ES-I3 (cell line): ENCODE measurements around the gene PRKAR2B.
"Not testable (repeated sequence)": the region's sequence is repeated elsewhere in the genome, so short reads cannot be mapped to it uniquely, and the experiment has no call there.

Experiments used
- H3K36me3 ChIP-seq: 2 replicates; pipeline ENCODE4 v1.6.1; 2013; ENCODE audit warnings: mild to moderate bottlenecking, low read length, control low read depth, moderate library complexity; ENCODE audit not compliant: insufficient read depth
- H3K4me1 ChIP-seq: 2 replicates; pipeline ENCODE4 v1.6.1; 2013; ENCODE audit warnings: mild to moderate bottlenecking, control low read depth, low read length; ENCODE audit not compliant: insufficient read depth
- H3K9ac ChIP-seq: 2 replicates; pipeline ENCODE4 v1.6.1; 2013; ENCODE audit warnings: low read depth, mild to moderate bottlenecking, low read length, moderate library complexity
- H3K9me3 ChIP-seq: 2 replicates; pipeline ENCODE4 v1.6.1; 2013; ENCODE audit warnings: mild to moderate bottlenecking, low read length, moderate library complexity; ENCODE audit not compliant: control insufficient read depth, insufficient read depth

PRKAR2B gene

DNA sequence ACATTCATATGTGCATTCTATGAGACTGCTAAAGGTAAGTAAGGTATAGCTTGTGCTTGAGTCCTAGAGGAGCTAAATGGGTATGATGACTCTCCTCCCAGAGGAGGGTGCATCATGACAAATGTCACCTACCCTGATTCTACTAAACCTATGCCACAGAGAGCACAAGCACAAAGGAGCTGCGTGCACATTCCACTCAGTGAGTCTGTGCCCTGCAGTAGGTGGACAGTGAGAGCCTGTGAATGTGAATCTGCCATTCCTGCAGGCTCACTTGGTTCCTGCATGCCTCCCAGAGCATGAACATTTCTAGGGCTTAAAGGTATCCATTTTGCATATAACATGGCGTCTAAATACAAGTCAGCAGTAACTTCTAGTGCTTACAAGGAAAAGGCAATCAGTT is 46.8 kb downstream of the PRKAR2B start:
- H3K9me3 ChIP-seq: no peaks in the 10 kb centered on the region
- H3K9ac ChIP-seq: no peak overlapping the region
- H3K4me1 ChIP-seq: peaks cover 5% of the 10 kb centered on the region
- no peaks in the 10 kb centered on the region for H3K36me3 ChIP-seq

DNA sequence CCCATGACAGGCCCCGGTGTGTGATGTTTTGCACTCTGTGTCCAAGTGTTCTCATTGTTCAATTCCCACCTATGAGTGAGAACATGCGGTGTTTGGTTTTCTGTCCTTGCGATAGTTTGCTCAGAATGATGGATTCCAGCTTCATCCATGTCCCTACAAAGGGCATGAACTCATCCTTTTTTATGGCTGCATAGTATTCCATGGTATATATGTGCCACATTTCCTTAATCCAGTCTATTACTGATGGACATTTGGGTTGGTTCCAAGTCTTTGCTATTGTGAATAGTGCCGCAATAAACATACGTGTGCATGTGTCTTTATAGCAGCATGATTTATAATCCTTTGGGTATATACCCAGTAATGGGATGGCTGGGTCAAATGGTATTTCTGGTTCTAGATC is 49.2 kb downstream of the PRKAR2B start:
- H3K9ac ChIP-seq, H3K36me3 ChIP-seq, H3K9me3 ChIP-seq, H3K4me1 ChIP-seq: not testable (repeated sequence)

DNA sequence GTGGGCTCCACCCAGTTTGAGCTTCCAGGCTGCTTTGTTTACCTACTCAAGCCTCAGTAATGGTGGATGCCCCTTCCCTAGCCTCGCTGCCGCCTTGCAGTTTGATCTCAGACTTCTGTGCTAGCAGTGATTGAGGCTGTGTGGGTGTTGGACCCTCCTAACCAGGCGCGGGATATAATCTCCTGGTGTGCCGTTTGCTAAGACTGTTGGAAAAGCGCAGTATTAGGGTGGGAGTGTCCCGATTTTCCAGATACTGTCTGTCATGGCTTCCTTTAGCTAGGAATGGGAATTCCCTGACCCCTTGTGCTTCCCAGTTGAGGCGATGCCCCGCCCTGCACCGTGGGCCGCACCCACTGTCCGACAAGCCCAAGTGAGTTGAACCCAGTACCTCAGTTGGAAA is 54.6 kb downstream of the PRKAR2B start:
- not testable (repeated sequence) for H3K9ac ChIP-seq, H3K36me3 ChIP-seq, H3K9me3 ChIP-seq, H3K4me1 ChIP-seq

DNA sequence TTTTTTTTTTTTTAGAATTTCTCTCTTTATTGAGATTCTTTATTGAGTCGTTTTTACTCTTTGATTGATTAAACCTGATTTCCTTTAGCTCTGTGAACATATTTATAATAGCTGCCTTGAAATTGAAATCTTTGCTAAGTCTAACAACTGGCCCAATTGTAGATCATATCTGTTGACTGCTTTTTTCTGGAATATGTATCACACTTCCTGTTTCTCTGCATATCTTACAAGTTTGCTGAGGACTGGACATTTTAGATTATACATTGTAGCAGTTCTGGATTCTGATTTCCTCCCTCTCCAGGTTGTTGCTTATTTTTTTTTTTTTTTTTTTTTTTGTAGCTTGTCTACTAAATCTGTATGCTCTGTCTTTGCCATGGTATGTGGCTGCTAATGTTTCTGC is 56.3 kb downstream of the PRKAR2B start:
- peaks cover 6% of the 10 kb centered on the region for H3K9me3 ChIP-seq
- H3K9ac ChIP-seq: no peak overlapping the region
- no peaks in the 10 kb centered on the region for H3K36me3 ChIP-seq
- no peaks in the 10 kb centered on the region for H3K4me1 ChIP-seq

DNA sequence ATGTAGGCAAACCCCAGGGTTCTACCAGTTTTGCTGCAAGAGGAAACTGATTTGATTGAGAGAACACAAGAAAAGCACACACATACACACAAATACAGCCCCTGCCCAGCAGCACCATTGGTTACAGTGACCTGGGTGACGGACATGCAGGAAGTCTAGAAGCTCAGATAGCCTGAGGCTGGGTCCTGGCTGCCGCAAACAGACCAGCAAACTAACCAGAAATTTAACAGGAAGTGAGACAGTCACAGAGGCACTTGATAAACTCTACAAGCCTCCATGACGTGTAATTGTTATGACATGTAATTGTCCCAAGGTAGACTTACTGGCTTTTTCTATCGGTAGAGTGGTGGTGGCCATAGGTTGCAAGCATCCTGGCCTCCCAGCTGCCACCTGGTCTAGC is 58.9 kb downstream of the PRKAR2B start:
- no peaks in the 10 kb centered on the region for H3K36me3 ChIP-seq
- peaks cover 6% of the 10 kb centered on the region for H3K9me3 ChIP-seq
- no peak overlapping the region for H3K9ac ChIP-seq
- H3K4me1 ChIP-seq: no peaks in the 10 kb centered on the region

DNA sequence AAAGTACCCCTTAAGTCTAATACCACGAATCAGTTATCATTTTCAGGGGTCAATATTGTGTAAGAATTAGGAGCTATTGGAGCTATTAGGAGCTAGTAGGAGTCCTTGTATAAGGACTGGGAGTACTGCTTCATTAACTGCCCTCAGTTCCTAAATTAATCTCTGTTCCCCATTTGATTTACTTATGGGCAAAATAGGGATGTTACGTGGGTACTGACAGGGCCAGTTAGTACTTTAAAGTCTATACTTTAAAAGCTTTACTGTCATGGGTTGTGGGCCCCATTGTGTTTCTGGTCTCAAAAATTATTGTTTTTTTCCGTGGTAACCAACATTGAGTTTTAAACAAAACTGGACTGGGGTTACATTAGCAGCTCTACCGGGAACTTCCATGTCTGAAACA is 60.3 kb downstream of the PRKAR2B start:
- H3K9ac ChIP-seq: no peak overlapping the region
- H3K9me3 ChIP-seq: peaks cover 5% of the 10 kb centered on the region; the same call in 1 of the 2 replicates
- no peaks in the 10 kb centered on the region for H3K4me1 ChIP-seq
- no peaks in the 10 kb centered on the region for H3K36me3 ChIP-seq

DNA sequence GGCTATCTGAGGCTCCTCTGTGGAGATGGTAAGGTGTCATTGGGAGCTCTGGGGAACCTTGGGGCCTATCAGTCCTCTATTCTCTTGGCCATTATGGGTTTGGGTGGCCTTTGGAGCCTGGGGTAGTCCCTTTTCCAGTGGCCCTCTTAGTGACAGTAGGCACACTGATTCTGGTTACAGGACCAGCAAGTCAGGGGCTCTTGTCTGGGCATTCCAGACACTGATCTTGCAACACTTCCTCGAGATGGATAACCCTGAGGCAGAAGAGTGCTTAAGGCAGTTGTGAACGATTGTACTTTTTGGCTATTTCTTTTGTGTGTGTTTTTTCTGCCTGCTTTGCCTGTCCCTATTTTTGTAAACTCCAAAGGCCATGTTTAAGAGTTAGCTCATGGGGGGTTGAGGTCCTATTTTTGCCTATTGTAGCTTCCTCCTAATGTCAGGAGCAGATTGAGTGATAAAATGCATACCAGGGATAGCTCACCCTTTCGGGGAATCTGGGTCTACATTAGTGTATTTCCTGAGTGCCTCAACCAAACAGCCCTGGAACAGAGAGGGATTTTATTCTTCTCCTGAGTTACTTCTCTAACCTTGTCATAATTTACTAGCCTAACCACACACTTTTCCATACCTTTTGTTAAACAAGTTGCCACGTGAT is 61.2 kb downstream of the PRKAR2B start:
- no peak overlapping the region for H3K9ac ChIP-seq

DNA sequence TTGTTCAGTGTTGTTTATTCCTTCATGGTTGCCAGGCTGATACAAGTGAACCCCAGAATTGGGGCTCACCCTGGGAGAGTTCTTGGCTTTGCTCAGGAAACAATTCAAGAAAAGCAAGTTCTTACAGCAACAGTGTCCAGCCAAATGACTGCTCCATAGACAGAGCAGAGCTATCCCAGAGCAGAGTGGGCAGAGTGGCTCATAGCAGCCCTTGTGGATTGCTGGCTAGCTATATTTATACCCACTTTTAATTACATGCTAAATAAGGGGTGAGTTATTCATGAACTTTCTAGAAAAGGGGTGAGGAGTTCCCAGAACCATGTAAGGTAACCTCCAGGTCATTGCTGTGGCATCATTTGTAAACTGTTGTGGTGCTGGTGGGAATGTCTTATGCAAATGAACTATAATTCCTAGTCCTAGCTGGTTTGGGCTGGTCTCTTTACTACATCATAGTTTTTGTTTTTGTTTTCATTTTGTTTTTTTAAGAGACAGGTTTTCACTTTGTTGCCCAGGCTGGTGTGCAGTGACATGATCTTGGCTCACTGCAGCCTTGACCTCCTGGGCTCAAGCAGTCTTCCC is 64.4 kb downstream of the PRKAR2B start:
- Histone ChIP-seq H3K9ac (no peak overlapping the region), H3K4me1 (no peaks in the 10 kb centered on the region), H3K36me3 (no peaks in the 10 kb centered on the region), H3K9me3 (no peaks in the 10 kb centered on the region)

More for the DNA sequence above, 61.2 kb downstream of the PRKAR2B start:
- no peaks in the 10 kb centered on the region for H3K36me3 ChIP-seq
- no peaks in the 10 kb centered on the region for H3K9me3 ChIP-seq
- no peaks in the 10 kb centered on the region for H3K4me1 ChIP-seq

DNA sequence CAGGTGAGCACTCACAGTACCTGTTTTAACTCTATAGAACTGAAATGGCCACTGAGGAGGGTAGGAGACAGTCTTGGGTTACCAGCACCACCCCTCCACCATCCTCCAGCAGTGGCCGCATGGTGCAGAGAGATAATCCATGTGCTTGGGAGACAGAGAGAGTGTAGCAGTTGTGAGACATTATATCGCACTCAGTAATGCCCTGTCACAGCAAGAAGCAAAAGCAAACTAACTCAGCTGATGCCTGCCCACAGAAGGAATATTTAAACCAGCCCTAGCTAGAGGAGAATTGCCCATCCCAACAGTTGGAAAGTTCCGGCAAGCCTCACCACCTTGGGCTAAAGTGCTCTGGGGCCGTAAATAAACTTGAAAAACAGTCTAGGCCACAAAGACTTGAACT is 65.5 kb downstream of the PRKAR2B start:
- no peaks in the 10 kb centered on the region for H3K4me1 ChIP-seq

DNA sequence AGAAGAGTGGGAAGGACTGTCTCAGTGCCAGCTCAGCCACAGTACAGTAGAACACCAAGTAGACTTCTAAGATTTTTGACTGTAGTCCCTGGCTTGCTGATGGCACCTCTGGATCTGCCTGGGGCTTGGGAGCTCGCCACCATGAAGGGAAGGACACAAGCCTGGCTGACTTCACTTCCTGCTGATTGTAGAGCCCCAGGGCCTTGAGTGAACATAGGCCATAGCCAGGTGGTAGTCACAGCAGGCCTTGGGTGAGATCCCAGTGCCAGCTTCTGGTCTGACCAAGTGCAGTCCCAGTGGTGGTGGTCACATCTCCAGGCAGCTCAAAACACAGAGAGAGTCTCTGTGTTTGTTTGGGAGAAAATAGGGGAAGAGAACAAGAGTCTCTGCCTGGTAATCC is 66.7 kb downstream of the PRKAR2B start:
- Histone ChIP-seq H3K4me1 (0 out of 2 replicates have a peak, but pooled peaks cover 6% of the 10 kb centered on the region), H3K9me3 (no peaks in the 10 kb centered on the region), H3K36me3 (no peaks in the 10 kb centered on the region), H3K9ac (no peak overlapping the region)

More for the DNA sequence above, 65.5 kb downstream of the PRKAR2B start:
- H3K9ac ChIP-seq: no peak overlapping the region
- no peaks in the 10 kb centered on the region for H3K36me3 ChIP-seq
- H3K9me3 ChIP-seq: no peaks in the 10 kb centered on the region

DNA sequence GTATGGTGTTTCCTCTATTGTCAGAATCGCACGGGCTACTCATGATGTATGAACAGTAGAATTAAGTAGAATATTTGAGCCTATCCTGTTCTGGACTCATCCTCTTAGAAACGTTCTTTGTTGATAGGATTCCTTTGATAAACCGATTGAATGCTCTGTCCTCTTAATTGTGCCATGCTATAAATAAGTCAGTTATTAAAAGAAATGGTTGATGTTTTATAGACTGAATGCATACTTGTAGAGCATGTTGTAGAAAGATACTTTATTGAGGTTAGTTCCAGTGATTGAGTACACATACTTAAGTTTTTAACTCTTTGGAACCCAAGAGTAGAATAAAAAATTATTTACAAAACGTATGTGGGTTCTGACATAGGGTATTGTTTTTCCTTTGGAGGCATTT is 69.4 kb downstream of the PRKAR2B start:
- Histone ChIP-seq H3K9ac (no peak overlapping the region), H3K36me3 (no peaks in the 10 kb centered on the region), H3K4me1 (0 out of 2 replicates have a peak, but pooled peaks cover 9% of the 10 kb centered on the region), H3K9me3 (no peaks in the 10 kb centered on the region)

DNA sequence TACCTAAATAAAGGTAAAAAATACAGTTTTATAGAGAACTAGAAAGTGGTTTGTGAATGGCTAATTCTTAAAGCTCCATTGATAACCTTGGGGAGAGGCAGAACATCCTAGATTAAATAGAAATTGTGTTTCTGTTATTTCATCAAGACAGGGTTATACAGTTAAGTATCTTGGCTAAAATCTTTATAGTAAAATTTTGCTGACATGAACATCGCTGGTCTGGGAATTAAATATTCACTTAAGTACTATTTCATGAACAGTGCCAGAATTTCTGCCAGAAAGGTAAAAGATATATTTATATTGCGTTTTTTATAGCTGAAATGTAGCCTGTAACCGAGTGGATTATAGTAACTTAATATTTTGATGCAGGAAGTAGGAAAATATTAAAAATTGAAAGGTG is 70.6 kb downstream of the PRKAR2B start:
- Histone ChIP-seq H3K9ac (no peak overlapping the region), H3K9me3 (no peaks in the 10 kb centered on the region), H3K4me1 (peaks cover 9% of the 10 kb centered on the region; the same call in 1 of the 2 replicates), H3K36me3 (no peaks in the 10 kb centered on the region)

DNA sequence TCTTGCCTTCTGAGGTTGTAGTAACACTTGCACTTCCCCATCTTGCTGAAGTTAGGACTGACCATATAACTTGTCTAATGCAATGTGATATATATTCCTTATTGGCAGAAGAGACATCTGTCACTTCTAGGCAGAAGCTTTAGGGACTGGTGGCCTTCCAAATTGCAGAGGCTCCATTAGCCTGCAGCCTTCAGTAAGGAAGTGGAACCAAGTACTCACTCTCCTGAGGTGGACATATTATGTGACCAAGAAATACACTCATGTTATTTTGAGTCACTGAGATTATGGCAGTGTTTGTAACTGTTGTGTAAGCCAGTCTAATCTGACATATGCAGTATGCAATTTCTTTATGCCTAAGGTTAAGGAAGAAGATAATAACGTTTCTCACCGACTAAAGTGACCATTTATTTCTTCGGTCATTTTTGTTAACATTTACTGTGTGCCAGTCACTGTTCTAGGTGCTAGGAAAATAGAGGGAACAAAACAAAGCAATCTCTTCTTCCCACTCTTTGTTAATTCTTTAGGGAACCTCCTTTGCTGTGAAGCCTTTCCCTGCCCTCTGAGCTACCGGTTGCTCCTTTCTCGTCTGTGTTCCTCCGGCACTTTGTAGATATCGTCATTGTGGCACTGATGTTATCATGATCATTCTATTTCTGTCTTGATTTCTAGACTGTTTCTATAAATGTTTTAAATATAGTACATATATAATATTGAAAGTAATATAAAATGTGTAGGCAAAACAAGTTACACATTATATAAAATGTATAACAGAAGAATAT is 71.4 kb downstream of the PRKAR2B start:
- H3K4me1 ChIP-seq: peaks cover 9% of the 10 kb centered on the region; the same call in 1 of the 2 replicates
- H3K9ac ChIP-seq: no peak overlapping the region
- no peaks in the 10 kb centered on the region for H3K9me3 ChIP-seq
- H3K36me3 ChIP-seq: no peaks in the 10 kb centered on the region

DNA sequence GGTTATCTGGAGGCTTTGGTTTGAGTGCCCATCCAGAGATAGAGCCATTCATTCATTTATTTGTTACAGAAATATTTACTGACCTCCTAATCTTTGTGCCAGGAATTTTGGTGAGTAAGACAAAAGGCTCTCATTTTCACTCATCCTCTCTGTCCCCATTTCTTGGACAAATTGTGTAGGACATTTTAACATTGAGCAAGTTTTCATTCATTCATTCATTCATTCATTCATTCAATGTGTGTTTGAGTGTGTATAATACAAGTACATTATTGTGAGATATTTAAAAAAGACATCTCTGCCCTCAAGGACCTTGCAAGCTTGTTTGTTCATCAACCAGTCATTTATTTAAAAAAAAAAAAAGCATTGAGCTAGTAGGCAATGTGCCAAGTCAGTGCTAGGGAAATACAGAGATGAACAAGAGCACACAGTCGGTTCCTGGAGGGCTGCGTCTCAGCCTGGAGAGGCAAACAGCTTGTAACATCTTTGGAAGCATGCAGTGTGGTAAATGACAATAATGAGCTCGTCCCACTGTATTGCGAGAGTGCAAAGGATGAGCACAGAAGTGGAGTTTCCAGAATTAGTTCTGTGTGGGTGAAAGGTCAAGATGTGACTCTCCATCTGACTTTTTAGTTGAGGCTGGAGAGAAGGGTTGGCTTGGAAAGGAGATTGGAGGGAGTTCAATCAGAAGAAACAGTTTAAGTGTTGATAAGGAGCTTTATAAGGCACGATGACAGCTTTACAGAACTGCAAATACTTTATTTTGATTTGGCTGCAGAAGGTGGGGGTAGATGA is 73.8 kb downstream of the PRKAR2B start:
- H3K36me3 ChIP-seq: no peaks in the 10 kb centered on the region

More for the DNA sequence above, 73.8 kb downstream of the PRKAR2B start:
- Histone ChIP-seq H3K9ac (no peak overlapping the region), H3K9me3 (no peaks in the 10 kb centered on the region), H3K4me1 (peaks cover 9% of the 10 kb centered on the region; the same call in 1 of the 2 replicates)
